GM11168 (cell line): Measurements from ENCODE around the gene WDPCP.
"Not testable (repeated sequence)": the region's sequence is repeated elsewhere in the genome, so short reads cannot be mapped to it uniquely, and the experiment has no call there.

Experiments
- in situ Hi-C: fragments of 300-500 bp; cut with MboI; formaldehyde crosslinking; loops from one replicate; pipeline ENCODE4 v1.12.0; 2022; ENCODE audit warnings: low sequenced_read_pairs; ENCODE audit not compliant: unreplicated experiment

WDPCP gene

DNA sequence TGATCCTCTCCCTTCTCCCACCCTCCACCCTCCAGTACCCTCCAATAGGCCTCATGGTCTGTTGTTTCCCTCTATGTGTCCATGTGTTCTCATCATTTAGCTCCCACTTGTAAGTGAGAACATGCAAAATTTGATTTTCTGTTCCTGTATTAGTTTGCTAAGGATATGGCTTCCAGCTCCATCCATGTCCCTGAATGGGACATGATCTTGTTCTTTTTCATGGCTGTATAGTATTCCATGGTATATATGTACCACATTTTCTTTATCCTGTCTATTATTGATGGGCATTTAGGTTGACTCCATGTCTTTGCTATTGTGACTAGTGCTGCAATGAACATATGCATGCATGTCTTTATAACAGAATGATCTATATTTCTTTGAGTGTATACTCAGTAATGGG is 451.6 kb downstream of the WDPCP start:
- in situ Hi-C loops, result not testable (repeated sequence)

GRCh38 chr2:63132020-63132419 is 456.3 kb downstream of the WDPCP start:
- in situ Hi-C loops, result no loop called here

DNA sequence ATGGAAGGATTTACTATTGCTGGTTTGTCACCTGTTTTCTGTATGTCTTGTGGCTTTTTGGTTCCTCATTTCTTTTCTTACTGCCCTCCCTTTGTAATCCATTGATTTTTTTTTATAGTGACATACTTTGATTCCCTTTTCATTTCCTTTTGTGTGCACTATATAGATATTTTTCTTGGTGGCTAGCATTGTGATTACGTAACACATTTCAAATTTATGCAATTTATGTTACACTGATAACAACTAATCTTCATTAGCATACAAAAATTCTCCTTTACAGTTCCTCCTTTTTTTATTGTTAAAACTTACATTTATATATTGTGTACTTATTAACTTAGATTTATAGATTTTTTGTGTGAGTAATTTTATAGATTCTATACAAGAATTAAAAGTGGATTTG is 457.1 kb downstream of the WDPCP start:
- in situ Hi-C loops, result no loop called here

DNA sequence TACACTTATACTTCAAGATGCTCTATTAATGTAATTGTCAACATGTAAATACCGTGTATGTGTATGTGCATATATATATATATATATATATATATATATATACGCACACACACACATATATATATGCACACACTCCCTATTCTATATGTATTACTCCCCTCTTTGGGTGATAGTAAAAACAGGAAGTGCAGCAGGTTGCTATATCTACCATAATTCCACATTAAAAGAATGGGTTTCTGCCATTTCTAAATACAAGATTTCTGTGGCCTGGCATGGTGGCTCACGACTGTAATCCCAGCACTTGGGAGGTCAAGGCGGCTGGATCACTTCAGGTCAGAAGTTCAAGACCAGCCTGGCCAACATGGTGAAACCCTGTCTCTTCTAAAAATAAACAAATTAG is 460.7 kb downstream of the WDPCP start:
- in situ Hi-C loops, result no loop called here

DNA sequence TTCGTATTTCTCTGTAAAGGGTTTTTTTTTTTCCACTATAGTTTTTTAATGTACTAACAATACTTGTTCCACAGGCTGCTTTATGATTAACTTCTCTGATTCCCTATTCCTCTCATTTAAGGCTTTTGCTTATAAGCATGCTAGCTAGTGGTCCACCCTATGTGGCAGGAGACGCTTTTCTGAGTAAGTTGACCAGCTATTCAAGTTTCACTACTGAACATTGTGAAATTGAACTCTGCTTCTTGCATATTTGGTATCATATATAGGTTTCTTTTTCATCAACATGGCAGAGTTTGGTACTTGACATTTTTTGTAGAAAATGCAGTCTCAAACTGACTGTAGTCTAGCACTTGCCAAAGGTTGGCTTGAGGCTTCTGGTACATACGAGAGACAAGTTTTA is 463.4 kb downstream of the WDPCP start:
- in situ Hi-C loops, result no loop called here

DNA sequence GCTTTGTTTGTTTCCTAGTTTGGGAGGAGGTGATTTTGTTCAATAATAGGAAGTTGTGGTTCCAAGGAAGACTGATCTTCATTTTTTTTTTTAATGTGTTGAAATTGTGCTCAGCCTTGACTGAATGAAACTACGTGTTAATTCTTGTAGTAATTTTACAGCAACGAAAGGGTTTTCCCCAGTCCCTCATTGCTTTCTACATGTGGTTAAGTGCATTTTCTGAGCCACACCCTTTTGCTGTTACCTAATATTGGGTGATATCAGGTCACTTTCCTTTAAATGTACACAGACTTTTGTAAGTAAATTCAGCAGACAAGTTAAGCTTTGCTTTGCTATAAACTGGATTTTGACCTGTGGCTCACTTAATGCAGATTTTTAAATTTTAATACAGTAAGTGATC is 464.1 kb downstream of the WDPCP start:
- in situ Hi-C loops, result no loop called here

GRCh38 chr2:63122921-63123320 is 465.4 kb downstream of the WDPCP start:
- in situ Hi-C loops, result no loop called here

DNA sequence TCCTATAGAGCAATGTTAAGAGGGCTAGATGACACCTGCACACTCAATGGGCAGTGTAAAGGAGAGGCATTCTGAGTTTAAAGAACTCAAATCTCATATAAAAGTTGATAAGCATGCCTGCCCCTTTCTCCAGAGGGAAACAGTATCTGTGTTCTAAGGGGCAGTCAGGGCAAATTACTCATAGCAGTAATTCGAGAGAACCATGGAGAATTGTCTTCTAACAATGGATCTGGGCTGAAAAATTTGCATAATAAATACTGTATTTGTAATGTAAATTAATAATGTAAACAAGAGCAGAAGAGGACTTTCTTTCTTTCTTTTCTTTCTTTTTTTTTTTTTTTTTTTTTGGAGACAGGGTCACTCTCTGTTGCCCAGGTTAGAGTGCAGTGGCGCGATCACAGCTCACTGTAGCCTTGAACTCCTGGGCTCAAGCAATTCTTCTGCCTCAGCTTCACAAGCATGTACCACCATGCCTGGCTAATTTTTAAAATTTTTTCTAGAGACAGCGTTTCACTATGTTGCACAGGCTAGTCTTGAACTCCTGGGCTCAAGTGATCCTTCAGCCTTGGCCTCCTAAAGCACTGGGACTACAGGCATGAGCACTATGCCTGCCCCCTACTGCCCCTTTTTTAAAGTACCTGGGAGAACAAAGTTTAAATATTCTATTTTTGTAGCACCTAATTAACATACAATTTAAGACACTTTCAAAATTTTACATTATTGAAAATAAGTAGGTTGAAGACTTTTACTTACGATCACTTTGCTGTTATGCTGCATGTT is 467.0 kb downstream of the WDPCP start:
- in situ Hi-C loops, result no loop called here

DNA sequence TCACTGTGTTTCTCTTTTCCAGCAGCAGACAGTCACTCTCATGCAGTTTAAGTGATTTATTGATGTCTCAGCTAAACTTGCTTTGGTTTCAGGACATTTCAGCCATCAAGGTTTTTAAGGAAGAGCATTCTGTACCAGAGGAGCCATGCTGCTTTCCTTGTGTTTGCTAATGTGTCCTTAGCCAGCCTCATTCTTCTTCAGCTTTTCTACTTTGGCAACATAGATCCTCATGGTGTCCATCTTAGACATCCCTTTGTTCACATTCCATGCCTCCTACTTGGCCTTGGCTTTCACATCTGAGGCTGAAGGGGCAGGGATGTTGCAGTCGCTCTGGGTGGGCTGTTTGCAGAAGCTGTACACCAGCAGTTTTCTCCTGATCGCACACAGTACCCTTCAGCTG is 469.5 kb downstream of the WDPCP start:
- in situ Hi-C loops, result no loop called here

DNA sequence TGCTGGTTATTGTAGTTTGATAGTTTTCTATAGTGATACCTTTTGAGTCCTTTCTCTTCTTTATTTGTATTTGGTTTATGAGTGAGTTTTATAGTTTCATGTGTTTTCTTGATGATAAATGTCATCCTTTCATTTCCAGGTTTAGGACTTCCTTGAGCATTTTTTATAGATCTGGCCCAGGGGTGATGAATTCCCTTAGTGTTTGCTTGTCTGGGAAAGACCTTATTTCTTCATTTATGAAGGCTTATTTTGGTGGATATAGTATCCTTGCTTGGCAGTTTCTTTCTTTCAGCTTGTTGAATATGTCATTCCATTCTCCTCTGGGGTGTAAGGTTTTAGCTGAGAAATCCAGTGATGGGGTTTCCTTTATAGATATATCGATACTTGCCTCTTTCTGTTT is 483.8 kb downstream of the WDPCP start:
- in situ Hi-C loops, result no loop called here

GRCh38 chr2:63101954-63102353 is 486.3 kb downstream of the WDPCP start:
- in situ Hi-C loops, result no loop called here

- in situ Hi-C loops, result loop anchor here (25.0 kb wide), 1 partner anchor 388 kb away; no protein-coding TSS in a partner anchor
Measured at GRCh38 chr2:63099032-63099431, 489.2 kb downstream of the WDPCP start.

- in situ Hi-C loops, result loop anchor here (25.0 kb wide), 1 partner anchor 391 kb away; no protein-coding TSS in a partner anchor
Measured at GRCh38 chr2:63096491-63096890, 491.8 kb downstream of the WDPCP start.

DNA sequence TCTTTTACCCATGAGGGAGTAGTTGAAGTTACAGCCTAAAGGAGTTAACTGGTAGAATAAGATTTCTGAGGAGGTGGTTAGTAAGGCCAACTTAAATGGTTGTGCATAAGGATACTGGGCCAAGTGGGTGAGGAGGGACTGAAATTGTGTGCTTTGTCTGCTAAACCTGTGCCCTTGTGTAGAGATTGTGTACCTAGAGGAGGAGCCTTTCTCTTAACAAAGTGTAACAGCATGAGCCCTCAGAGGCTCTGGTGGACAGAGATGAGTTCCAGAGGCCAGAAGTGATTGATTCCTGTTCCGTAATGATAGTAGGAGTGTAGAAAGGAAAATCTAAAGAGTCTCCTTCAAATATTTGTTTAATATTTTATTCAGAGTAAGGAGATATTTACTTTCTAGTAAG is 494.8 kb downstream of the WDPCP start:
- in situ Hi-C loops, result loop anchor here (25.0 kb wide), 1 partner anchor 394 kb away; no protein-coding TSS in a partner anchor

DNA sequence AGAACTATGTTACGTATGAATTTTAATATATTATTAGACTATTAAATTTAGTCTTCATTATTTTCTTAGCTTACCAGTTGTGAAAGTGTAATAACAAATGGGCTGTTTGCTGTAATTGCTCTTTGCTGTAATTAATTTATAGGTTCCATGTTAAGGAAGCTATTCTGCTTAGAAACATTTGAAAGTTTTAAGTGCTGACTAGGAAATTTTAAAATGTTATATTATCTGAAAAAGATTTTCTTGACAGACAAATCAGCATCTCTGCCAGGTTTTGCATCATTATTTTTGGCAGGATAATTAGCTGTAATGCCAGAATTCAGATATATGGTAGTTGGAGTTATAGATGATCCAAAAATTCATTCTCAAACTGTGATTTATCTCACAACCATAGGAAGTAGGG is 495.4 kb downstream of the WDPCP start:
- in situ Hi-C loops, result loop anchor here (25.0 kb wide), 1 partner anchor 394 kb away; no protein-coding TSS in a partner anchor

GRCh38 chr2:63092401-63092800 is 495.9 kb downstream of the WDPCP start:
- in situ Hi-C loops, result loop anchor here (25.0 kb wide), 1 partner anchor 395 kb away; no protein-coding TSS in a partner anchor

DNA sequence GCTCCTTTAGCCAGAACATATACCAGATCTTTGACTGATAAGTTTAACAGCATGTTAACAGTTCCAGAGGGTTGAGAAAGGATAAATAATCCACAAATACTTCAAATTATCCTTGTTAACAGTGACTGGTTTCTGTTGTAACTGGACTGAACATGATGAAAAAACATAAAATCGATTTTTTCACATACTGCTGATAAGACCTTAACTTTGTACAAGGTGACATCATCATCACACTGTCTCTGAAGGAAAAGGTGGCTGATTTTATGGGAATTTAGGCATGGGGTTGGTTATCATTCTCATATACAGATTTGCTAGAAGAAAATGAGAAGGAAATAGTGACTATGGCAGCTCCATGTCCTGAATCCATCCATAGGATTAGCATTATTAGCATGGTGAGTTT is 501.6 kb downstream of the WDPCP start:
- in situ Hi-C loops, result loop anchor here (25.0 kb wide), 1 partner anchor 401 kb away; no protein-coding TSS in a partner anchor

- in situ Hi-C loops, result loop anchor here (25.0 kb wide), 1 partner anchor 406 kb away; no protein-coding TSS in a partner anchor
Measured at GRCh38 chr2:63081404-63081803, 506.9 kb downstream of the WDPCP start.

GRCh38 chr2:63078852-63079606 is 509.2 kb downstream of the WDPCP start:
- in situ Hi-C loops, result loop anchor here (25.0 kb wide), 1 partner anchor 408 kb away; no protein-coding TSS in a partner anchor

DNA sequence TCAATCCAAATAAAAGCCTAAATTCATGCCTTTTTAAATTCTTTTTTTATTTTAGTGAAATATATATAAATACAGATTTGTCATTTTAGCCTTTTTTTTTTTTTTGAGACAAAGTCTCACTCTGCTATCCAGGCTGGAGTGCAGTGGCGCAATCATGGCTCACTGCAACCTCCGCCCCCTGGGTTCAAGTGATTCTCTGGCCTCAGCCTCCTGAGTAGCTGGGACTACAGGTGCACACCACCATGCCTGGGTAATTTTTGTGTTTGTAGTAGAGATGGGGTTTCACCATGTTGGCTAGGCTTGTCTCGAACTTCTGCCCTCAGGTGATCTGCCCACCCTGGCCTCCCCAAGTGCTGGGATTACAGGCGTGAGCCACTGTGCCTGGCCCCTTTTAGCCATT is 513.9 kb downstream of the WDPCP start:
- in situ Hi-C loops, result not testable (repeated sequence)

GRCh38 chr2:63073994-63074393 is 514.3 kb downstream of the WDPCP start:
- in situ Hi-C loops, result no loop called here
